ENCODE measurements around the gene LDAH.

DNA sequence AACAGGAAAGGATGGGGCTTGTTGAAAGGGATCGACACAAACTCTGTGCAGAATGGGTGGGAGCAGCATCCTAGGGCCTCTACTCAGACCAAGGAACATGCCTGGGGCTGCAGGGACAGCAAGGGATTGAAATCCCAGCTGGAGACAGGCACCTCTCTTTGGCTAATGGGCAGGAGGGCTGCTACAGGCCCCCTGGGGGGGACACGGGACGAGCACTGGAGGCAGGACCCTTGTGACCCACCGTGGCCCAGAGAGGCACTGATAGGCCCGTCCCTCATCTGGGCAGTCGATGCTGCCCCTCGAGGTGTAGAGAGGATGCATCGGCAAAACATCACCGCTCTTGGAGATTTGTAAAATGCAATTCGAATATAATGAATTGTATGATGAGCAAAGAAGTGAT is 177.1 kb downstream of the LDAH start:
- TF ChIP-seq, protein P1, sequence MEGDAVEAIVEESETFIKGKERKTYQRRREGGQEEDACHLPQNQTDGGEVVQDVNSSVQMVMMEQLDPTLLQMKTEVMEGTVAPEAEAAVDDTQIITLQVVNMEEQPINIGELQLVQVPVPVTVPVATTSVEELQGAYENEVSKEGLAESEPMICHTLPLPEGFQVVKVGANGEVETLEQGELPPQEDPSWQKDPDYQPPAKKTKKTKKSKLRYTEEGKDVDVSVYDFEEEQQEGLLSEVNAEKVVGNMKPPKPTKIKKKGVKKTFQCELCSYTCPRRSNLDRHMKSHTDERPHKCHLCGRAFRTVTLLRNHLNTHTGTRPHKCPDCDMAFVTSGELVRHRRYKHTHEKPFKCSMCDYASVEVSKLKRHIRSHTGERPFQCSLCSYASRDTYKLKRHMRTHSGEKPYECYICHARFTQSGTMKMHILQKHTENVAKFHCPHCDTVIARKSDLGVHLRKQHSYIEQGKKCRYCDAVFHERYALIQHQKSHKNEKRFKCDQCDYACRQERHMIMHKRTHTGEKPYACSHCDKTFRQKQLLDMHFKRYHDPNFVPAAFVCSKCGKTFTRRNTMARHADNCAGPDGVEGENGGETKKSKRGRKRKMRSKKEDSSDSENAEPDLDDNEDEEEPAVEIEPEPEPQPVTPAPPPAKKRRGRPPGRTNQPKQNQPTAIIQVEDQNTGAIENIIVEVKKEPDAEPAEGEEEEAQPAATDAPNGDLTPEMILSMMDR (conservative IDR thresholded peaks at IDR 0.05; ENCODE audit: low read depth, low read length), result no peak
- TF ChIP-seq EZH2 (IDR thresholded peaks at IDR 0.05; ENCODE audit: borderline replicate concordance, low read depth, low read length, poor library complexity, severe bottlenecking), result no peak
